Measurements from ENCODE around the gene SLC39A7. TPM values are rescaled to one million over a fixed set of nuclear protein-coding genes. Genes with fewer than 3 reads are reported as not detected.

The SLC39A7 gene
- total RNA-seq, 2 donors from 2014 or later = 71.3 to 106 TPM

- ATAC-seq (ENCODE audit: insufficient number of reproducible peaks, low FRiP score, low read depth) (no peak), DNase-seq (ENCODE audit: low spot score) (no peak)
- Histone ChIP-seq H3K27ac (peak overlapping the region; percentile 94), H3K4me1 (ENCODE audit: control insufficient read depth in 1 of 2, low read depth in 2 of 2) (peaks cover 12 to 25% of the 10 kb centered on the region in 2 donors), H3K36me3 (peaks cover 10% of the 10 kb centered on the region), H3K27me3 (replicated peaks; ENCODE audit: insufficient read depth) (peaks cover 8% of the 10 kb centered on the region), H3K4me3 (peak overlapping the region; percentile 71), H3K9me3 (no peaks in the 10 kb centered on the region)
- TF ChIP-seq, protein P1, sequence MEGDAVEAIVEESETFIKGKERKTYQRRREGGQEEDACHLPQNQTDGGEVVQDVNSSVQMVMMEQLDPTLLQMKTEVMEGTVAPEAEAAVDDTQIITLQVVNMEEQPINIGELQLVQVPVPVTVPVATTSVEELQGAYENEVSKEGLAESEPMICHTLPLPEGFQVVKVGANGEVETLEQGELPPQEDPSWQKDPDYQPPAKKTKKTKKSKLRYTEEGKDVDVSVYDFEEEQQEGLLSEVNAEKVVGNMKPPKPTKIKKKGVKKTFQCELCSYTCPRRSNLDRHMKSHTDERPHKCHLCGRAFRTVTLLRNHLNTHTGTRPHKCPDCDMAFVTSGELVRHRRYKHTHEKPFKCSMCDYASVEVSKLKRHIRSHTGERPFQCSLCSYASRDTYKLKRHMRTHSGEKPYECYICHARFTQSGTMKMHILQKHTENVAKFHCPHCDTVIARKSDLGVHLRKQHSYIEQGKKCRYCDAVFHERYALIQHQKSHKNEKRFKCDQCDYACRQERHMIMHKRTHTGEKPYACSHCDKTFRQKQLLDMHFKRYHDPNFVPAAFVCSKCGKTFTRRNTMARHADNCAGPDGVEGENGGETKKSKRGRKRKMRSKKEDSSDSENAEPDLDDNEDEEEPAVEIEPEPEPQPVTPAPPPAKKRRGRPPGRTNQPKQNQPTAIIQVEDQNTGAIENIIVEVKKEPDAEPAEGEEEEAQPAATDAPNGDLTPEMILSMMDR (IDR thresholded peaks at IDR 0.05) = no peak
These were observed 47.9 kb downstream of the SLC39A7 start for GRCh38 chr6:33248643-33248931.

- Histone ChIP-seq H3K4me3 (peak overlapping the region; percentile 71), H3K27ac (peak overlapping the region; percentile 94 to 95), H3K9me3 (no peaks in the 10 kb centered on the region), H3K27me3 (replicated peaks; ENCODE audit: insufficient read depth) (peaks cover 8% of the 10 kb centered on the region), H3K4me1 (ENCODE audit: control insufficient read depth in 1 of 2, low read depth in 2 of 2) (peaks cover 12 to 25% of the 10 kb centered on the region in 2 donors), H3K36me3 (peaks cover 10% of the 10 kb centered on the region)
- TF ChIP-seq, protein P1 (IDR thresholded peaks at IDR 0.05) = no peak
- ATAC-seq (ENCODE audit: insufficient number of reproducible peaks, low FRiP score, low read depth) (peak; percentile 98), DNase-seq (ENCODE audit: low spot score) (peak; percentile 94)
These were observed 48.5 kb downstream of the SLC39A7 start for GRCh38 chr6:33248932-33249731.

- TF ChIP-seq, protein P1 (IDR thresholded peaks at IDR 0.05) = no peak
- H3K4me1 ChIP-seq (ENCODE audit: control insufficient read depth in 1 of 2, low read depth in 2 of 2) = peaks cover 12 to 25% of the 10 kb centered on the region in 2 donors
- ATAC-seq (ENCODE audit: insufficient number of reproducible peaks, low FRiP score, low read depth) (no peak), DNase-seq (ENCODE audit: low spot score) (no peak)
- H3K4me3 ChIP-seq = peak overlapping the region; percentile 71
- no peaks in the 10 kb centered on the region for H3K9me3 ChIP-seq
- H3K27ac ChIP-seq = peak overlapping the region; percentile 94 to 95
- H3K36me3 ChIP-seq = peaks cover 10% of the 10 kb centered on the region
- peaks cover 6% of the 10 kb centered on the region for H3K27me3 ChIP-seq (replicated peaks; ENCODE audit: insufficient read depth)
These were observed 49.3 kb downstream of the SLC39A7 start for GRCh38 chr6:33249732-33250630.

DNA sequence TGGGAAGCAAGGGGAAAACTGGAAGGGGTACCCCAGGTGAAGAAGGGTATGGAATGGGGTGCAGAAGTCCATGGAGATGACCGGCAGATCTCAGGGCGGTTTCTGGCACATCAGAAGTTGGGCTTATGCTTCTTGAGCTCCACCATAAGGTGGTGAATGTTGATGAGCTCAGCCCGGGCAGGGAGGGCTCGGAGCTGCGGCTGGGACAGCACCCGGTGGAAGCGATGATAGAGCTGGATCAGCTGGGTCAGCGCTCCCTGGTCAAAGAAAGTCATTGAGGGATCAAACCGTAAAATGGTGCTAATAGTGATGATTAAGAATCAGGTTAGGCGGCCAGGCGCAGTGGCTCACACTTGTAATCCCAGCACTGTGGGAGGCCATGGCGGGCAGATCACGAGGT lies 50.1 kb downstream of the SLC39A7 start:
- ATAC-seq (ENCODE audit: insufficient number of reproducible peaks, low FRiP score, low read depth) (no peak), DNase-seq (ENCODE audit: low spot score) (no peak)
- TF ChIP-seq, protein P1 (IDR thresholded peaks at IDR 0.05) = no peak
- peak overlapping the region; percentile 71 for H3K4me3 ChIP-seq
- peak overlapping the region; percentile 94 to 95 for H3K27ac ChIP-seq
- H3K9me3 ChIP-seq = no peaks in the 10 kb centered on the region
- no peaks in the 10 kb centered on the region for H3K27me3 ChIP-seq (replicated peaks; ENCODE audit: insufficient read depth)
- H3K36me3 ChIP-seq = peaks cover 10% of the 10 kb centered on the region
- H3K4me1 ChIP-seq (ENCODE audit: control insufficient read depth in 1 of 2, low read depth in 2 of 2) = peaks cover 12 to 25% of the 10 kb centered on the region in 2 donors

GRCh38 chr6:33251395-33252012 lies 50.8 kb downstream of the SLC39A7 start:
- H3K4me1 ChIP-seq (ENCODE audit: control insufficient read depth in 1 of 2, low read depth in 2 of 2) = peaks cover 12 to 25% of the 10 kb centered on the region in 2 donors
- H3K27me3 ChIP-seq (replicated peaks; ENCODE audit: insufficient read depth) = no peaks in the 10 kb centered on the region
- H3K9me3 ChIP-seq = no peaks in the 10 kb centered on the region
- ATAC-seq (ENCODE audit: insufficient number of reproducible peaks, low FRiP score, low read depth) (no peak), DNase-seq (ENCODE audit: low spot score) (no peak)
- peaks cover 10% of the 10 kb centered on the region for H3K36me3 ChIP-seq
- H3K27ac ChIP-seq = no peak overlapping the region
- TF ChIP-seq, protein P1 (IDR thresholded peaks at IDR 0.05) = no peak
- no peak overlapping the region for H3K4me3 ChIP-seq

All from thoracic aorta (tissue), 2 donors.